ENCODE results near the gene THG1L.
A peak's percentile ranks its signal among the peaks of the same experiment; 100 is the strongest.

The THG1L gene

DNA sequence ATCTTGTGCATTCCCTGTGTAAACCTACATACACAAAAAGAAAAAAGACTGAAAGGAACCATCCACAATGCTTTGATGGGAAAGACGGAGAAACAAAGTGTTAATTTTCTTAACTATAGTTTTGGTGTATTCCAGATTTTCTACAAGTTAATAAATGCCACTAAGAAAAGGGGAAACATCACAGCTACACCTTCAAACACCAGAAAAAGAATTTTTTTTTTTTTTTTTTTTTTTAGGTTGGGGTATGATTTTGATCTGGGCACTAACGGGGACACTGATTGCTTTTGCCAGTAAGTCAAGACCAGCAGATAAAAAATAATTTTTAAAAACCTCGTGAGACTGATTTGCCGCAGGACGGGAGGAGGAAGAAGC, 334 bp upstream of the THG1L start:
- H3K27ac ChIP-seq, result peak overlapping the region; percentile 92
- POLR2A ChIA-PET (ENCODE audit: low non-redundant PET), result interaction anchor here (0.9 to 1.0 kb wide), 2 partner anchors 10 to 13 kb away, joined by 4 to 7 read pairs; no protein-coding TSS in a partner anchor
- CTCF ChIA-PET, result interaction anchor here (0.6 to 2.1 kb wide), 2 partner anchors 13 to 54 kb away, joined by 5 to 9 read pairs; partner anchors contain the start of gene LSM11
- TF ChIP-seq, protein P1, sequence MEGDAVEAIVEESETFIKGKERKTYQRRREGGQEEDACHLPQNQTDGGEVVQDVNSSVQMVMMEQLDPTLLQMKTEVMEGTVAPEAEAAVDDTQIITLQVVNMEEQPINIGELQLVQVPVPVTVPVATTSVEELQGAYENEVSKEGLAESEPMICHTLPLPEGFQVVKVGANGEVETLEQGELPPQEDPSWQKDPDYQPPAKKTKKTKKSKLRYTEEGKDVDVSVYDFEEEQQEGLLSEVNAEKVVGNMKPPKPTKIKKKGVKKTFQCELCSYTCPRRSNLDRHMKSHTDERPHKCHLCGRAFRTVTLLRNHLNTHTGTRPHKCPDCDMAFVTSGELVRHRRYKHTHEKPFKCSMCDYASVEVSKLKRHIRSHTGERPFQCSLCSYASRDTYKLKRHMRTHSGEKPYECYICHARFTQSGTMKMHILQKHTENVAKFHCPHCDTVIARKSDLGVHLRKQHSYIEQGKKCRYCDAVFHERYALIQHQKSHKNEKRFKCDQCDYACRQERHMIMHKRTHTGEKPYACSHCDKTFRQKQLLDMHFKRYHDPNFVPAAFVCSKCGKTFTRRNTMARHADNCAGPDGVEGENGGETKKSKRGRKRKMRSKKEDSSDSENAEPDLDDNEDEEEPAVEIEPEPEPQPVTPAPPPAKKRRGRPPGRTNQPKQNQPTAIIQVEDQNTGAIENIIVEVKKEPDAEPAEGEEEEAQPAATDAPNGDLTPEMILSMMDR (conservative IDR thresholded peaks at IDR 0.05; ENCODE audit: low read depth), result no peak
- no peak for DNase-seq (ENCODE audit: low spot score)

DNA sequence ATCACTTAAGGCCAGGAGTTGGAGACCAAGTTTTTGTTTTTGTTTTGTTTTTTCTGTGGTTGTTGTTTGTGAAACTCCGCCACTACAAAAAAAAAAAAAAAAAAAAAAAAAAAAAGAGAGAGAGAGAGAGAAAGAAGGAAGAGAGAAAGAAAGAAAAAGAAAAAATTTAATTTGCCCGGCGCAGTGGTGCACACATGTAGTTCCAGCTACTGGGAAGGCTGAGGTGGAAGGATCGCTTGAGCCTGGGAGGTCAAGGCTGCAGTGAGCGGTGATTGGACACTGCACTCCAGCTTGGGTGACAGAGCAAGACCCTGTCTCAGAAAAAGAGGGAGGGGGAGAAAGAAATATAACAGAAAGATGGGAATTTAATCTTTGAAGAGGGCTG, 902 bp downstream of the THG1L start:
- DNase-seq (ENCODE audit: low spot score), result no peak
- no peak overlapping the region for H3K27ac ChIP-seq
- TF ChIP-seq, protein P1 (conservative IDR thresholded peaks at IDR 0.05; ENCODE audit: low read depth), result no peak
- ChIA-PET CTCF (interaction anchor here (0.6 to 2.1 kb wide), 2 partner anchors 12 to 252 kb away, joined by 6 to 9 read pairs; partner anchors contain the start of gene LSM11), POLR2A (ENCODE audit: low non-redundant PET) (interaction anchor here (1.0 kb wide), 1 partner anchor 9 kb away, joined by 7 read pairs; no protein-coding TSS in a partner anchor)

DNA sequence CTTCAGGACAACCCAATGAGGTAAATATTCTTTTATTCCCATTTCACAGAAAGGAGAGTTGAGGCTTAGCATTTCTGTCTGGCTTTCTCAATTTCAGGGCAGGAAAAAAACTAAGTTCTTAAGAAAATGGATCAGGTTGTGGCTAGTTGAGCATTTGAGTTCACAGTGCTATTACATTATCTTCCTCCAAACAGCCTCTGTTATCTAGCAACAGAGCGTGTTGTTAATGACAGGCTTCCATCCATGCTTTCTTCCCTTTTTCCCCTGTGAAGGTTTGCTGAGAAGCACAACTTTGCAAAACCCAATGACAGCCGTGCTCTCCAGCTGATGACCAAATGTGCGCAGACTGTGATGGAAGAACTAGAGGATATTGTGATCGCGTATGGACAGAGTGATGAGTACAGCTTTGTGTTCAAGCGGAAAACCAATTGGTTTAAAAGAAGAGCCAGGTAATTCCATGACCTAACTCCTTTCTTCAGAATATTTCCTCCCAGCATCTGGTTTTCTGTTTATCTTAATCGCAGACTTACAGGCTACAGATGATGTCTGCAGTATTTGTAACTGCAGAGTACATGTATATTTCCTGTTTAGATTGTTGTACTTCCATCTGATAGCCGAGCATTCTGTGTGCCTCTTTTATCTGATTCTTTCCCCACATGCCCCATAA, 1.5 kb downstream of the THG1L start:
- ChIA-PET POLR2A (ENCODE audit: low non-redundant PET) (no interaction called here), CTCF (interaction anchor here (0.5 to 2.1 kb wide), 2 partner anchors 11 to 1139 kb away, joined by 6 to 9 read pairs; partner anchors contain the start of gene LSM11)
- TF ChIP-seq, protein P1 (conservative IDR thresholded peaks at IDR 0.05; ENCODE audit: low read depth), result no peak
- DNase-seq (ENCODE audit: low spot score), result no peak
- no peak overlapping the region for H3K27ac ChIP-seq

DNA sequence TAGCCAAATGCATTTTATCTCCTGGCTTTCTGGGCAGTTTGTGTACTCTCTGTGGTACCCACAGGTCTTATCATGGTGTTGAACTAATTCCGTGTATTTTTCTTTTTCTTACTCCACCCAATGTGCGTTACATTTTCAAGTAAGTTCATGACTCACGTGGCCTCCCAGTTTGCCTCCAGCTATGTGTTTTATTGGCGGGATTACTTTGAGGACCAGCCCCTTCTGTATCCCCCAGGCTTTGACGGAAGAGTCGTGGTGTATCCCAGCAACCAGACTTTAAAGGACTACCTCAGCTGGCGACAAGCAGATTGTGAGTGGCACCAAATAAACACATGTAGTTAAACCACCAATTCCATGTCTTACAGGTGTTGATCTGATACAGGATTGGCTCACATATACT, 3.2 kb downstream of the THG1L start:
- POLR2A ChIA-PET (ENCODE audit: low non-redundant PET), result no interaction called here
- CTCF ChIA-PET, result interaction anchor here (0.6 to 1.5 kb wide), 2 partner anchors 8 to 437 kb away, joined by 4 to 6 read pairs; no protein-coding TSS in a partner anchor
- TF ChIP-seq, protein P1 (conservative IDR thresholded peaks at IDR 0.05; ENCODE audit: low read depth), result no peak
- H3K27ac ChIP-seq, result no peak overlapping the region
- DNase-seq (ENCODE audit: low spot score), result no peak

DNA sequence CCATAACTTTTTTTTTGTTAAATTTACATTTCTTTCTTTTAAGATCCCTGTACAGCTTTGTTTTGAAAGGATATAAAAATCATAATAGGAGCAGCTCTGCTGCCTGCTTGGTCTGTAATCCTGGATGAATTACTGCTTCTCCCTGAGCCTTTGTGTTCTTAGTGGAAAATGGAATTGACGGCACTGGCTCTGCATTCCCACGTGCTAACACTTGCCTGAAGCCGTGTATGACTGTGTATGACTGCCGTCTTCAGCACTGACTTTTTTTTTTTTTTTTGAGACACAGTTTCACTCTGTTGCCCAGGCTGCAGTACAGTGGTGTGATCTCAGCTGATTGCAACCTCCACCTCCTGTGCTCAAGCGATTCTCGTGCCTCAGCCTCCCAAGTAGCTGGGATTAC, 4.8 kb downstream of the THG1L start:
- no peak for DNase-seq (ENCODE audit: low spot score)
- TF ChIP-seq, protein P1 (conservative IDR thresholded peaks at IDR 0.05; ENCODE audit: low read depth), result no peak
- no peak overlapping the region for H3K27ac ChIP-seq
- POLR2A ChIA-PET (ENCODE audit: low non-redundant PET), result no interaction called here
- CTCF ChIA-PET, result no interaction called here

DNA sequence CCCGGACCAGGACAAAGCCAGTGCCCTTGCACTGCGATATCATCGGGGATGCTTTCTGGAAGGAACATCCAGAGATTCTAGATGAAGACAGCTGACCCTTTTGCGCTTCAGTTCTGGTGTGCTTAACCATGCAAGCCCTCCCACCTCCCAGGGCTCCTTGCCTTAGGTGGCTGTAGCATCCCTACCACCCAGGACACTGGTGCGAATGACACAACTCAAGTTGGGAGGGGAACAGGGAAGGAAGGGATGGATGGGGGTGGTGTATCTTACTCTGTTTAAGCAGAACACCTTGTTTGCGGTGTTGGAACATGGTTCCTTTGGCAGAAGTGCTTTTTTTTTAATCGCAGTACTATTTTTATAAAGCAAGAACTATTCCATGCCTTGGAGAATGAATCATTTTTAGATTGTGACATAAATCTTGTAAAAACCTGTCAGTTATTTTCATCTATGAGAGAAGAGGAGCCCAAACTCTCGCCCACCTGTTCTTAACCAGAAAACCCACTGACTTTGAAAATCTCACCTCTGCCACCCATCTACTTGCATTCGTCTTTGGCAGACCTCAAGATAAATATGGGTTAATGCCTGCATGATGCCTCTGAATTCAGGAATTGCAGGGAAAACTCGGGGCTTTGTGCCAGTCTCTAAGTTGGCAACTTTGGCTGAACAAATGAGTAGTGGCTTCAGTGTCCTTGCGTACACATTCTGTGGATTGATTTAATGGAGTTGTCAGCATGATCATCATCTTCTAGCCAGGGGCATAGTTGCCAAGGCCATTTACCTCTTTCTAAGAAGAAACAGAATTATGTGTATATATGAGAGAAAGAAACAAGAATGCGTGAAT, 8.4 kb downstream of the THG1L start:
- POLR2A ChIA-PET (ENCODE audit: low non-redundant PET), result no interaction called here
- H3K27ac ChIP-seq, result no peak overlapping the region
- TF ChIP-seq, protein P1 (conservative IDR thresholded peaks at IDR 0.05; ENCODE audit: low read depth), result no peak
- CTCF ChIA-PET, result no interaction called here
- no peak for DNase-seq (ENCODE audit: low spot score)

Measured in RWPE1 (cell line).